Body of pancreas (tissue), 4 donors: ENCODE results near the gene SMIM30. TPM values are rescaled to one million over a fixed set of nuclear protein-coding genes. Genes with fewer than 3 reads are reported as not detected.

Source experiments
- ATAC-seq: fragments of 150-250 bp; one replicate; pipeline ENCODE4 v1.9.1; 2016
- DNase-seq, 4 donors: peaks; one replicate each; pipeline ENCODE4 v3.0.0-alpha.2; 2019
- H3K27ac ChIP-seq, 4 donors: fragments of 200-600 bp; sonication (generic); 1 replicate in 3 of 4; 2 replicates in 1 of 4; pipeline versions ENCODE4 v1.5.1 to v1.6.1; 2016 to 2019; ENCODE audit warnings: mild to moderate bottlenecking in 1 of 4, mixed read lengths in 1 of 4, moderate library complexity in 1 of 4
- H3K27me3 ChIP-seq, 2 donors: fragments of 200-600 bp; sonication (generic); one replicate each; pipeline ENCODE4 v1.6.0; 2016; ENCODE audit warnings: mild to moderate bottlenecking in 1 of 2
- H3K36me3 ChIP-seq, 2 donors: fragments of 200-600 bp; sonication (generic); replicated peaks in 1 of 2; 2 replicates each; pipeline ENCODE4 v1.5.1; 2016; ENCODE audit warnings: low read depth in 2 of 2; ENCODE audit not compliant: insufficient read depth in 1 of 2
- H3K4me1 ChIP-seq: fragments of 200-600 bp; sonication (generic); one replicate; pipeline ENCODE4 v1.6.0; 2016
- H3K4me3 ChIP-seq, 2 donors: fragments of 200-600 bp; sonication (generic); 1 replicate in 1 of 2; 2 replicates in 1 of 2; pipeline ENCODE4 v1.5.1; 2016 to 2019
- H3K9me3 ChIP-seq, 3 donors: fragments of 200-600 bp; sonication (generic); 1 replicate in 2 of 3; 2 replicates in 1 of 3; pipeline ENCODE4 v1.5.1; 2016
- POLR2A ChIP-seq, 3 donors: fragments of 450-650 bp; IDR thresholded peaks; one replicate each; pipeline ENCODE4 v1.6.1; 2016; ENCODE audit warnings: antibody characterized with exemption in 3 of 3, mild to moderate bottlenecking in 2 of 3
- WGBS, 2 donors: methylation state at CpG; one replicate each; pipeline ENCODE4 v1.1.5; 2017; 5-methylcytosine and 5-hydroxymethylcytosine counted together
- intact Hi-C: fragments of 100-400 bp; cut with DNase I; formaldehyde crosslinking; loops from one replicate; pipeline ENCODE4 v1.15.1; 2023
- total RNA-seq, 2 donors: library from RNA; depleted of rRNA; stranded (reverse); fragments of >200 nt; gene quantifications; one replicate each; pipeline ENCODE4 v1.1.0, GENCODE V29; 2016
- TF ChIP-seq, protein P1 (sequence below), 7 experiments: fragments of 450-650 bp in 4 of 7; fragments of 200-600 bp in 3 of 7; sonication (generic) in 3 of 7; IDR thresholded peaks; one replicate each; pipeline ENCODE4 v1.5.1; 2016 to 2019; ENCODE audit warnings: antibody characterized with exemption in 7 of 7

SMIM30 gene
- total RNA-seq, 2 donors from 2014 or later, result 6.9 to 19.7 TPM

DNA sequence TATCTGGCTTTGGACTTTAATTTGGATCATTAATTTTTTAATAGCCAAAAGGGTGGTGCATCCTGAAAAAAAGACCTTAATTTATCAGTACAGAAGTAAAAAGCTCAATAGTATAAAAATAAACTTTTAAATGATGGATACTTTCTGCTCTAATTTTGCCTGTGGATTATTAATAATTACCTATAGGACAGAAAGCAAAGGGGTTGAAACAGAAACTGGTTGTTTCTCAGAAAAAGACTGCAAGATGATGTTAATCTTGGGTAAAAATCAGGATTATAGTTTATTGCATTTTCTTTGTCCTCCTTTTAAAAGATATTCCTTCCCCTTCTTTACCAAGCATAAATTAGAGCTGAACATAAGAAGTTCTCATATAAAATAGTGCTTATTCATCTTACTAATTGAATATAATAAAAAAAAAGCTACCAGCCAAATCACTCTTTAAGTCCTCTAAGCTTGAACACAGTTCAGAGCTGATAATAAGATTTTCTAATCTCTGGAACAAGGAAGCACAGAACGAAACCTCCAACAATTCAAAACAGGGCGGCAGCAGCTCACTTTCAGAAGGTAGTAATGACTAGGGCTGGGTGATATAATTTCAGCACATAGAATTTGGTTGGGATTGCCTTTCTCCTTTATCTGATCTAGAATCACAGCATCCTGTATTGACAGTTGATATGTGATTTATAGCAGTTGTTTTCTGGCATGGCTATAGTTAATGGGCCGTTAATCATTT, 23.7 kb downstream of the SMIM30 start:
- no peaks in the 10 kb centered on the region for H3K9me3 ChIP-seq
- TF ChIP-seq, protein P1, sequence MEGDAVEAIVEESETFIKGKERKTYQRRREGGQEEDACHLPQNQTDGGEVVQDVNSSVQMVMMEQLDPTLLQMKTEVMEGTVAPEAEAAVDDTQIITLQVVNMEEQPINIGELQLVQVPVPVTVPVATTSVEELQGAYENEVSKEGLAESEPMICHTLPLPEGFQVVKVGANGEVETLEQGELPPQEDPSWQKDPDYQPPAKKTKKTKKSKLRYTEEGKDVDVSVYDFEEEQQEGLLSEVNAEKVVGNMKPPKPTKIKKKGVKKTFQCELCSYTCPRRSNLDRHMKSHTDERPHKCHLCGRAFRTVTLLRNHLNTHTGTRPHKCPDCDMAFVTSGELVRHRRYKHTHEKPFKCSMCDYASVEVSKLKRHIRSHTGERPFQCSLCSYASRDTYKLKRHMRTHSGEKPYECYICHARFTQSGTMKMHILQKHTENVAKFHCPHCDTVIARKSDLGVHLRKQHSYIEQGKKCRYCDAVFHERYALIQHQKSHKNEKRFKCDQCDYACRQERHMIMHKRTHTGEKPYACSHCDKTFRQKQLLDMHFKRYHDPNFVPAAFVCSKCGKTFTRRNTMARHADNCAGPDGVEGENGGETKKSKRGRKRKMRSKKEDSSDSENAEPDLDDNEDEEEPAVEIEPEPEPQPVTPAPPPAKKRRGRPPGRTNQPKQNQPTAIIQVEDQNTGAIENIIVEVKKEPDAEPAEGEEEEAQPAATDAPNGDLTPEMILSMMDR (IDR thresholded peaks at IDR 0.05), result no peak
- H3K27me3 ChIP-seq, result no peaks in the 10 kb centered on the region
- H3K4me1 ChIP-seq, result peaks cover 7% of the 10 kb centered on the region
- no peak overlapping the region for H3K4me3 ChIP-seq
- WGBS, 2 donors, result 76 to 82% methylated on average over 3 of the region's 3 CpGs
- H3K27ac ChIP-seq, result no peak overlapping the region
- intact Hi-C loops, result no loop called here
- DNase-seq (no peak), ATAC-seq (no peak)
- no peaks in the 10 kb centered on the region for H3K36me3 ChIP-seq

DNA sequence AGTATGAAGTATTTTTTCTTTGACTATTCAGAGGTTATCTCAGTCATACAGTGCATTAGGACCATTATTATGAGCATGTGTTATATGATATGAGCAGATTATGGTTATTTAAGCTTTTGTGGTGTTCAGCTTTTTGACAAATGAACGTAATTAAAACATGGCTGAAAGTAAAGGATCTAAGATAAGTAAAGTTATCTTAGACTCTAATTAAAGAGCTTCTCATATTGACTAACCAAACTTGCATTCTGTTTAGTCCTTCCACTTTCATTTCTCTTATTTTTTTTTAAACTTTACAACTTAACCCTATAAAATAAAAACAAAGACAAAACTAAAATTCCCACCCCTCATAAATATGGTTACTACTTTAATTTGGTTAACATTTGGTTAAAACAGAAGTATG, 24.8 kb downstream of the SMIM30 start:
- intact Hi-C loops, result no loop called here
- 77 to 82% methylated on average over 1 of the region's 1 CpG for WGBS, 2 donors
- TF ChIP-seq POLR2A (IDR thresholded peaks at IDR 0.05), result no peak
- TF ChIP-seq, protein P1 (IDR thresholded peaks at IDR 0.05), result no peak
- no peaks in the 10 kb centered on the region for H3K4me1 ChIP-seq
- DNase-seq (no peak), ATAC-seq (no peak)
- no peaks in the 10 kb centered on the region for H3K36me3 ChIP-seq
- H3K27me3 ChIP-seq, result no peaks in the 10 kb centered on the region
- no peaks in the 10 kb centered on the region for H3K9me3 ChIP-seq
- no peak overlapping the region for H3K4me3 ChIP-seq
- H3K27ac ChIP-seq, result no peak overlapping the region

DNA sequence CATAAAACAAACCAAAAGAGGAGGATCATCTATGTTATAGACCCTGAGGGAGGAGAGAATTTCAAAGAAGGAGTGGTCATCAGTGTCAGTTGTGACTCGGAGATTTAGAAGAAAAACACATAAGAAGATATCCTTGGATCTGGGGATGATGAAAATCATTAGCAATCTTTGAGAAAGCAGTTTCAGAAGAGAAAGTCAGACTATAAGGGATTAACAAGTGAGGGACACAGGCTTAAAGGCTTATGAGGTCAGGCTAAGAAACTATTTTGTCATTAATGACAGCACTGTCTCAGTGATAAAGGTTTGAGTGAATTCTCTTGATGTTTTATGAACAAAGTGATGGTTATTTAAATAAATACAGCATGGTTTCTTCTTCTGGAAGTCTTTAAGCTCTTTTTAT, 25.6 kb downstream of the SMIM30 start:
- Histone ChIP-seq H3K36me3 (no peaks in the 10 kb centered on the region), H3K4me1 (no peaks in the 10 kb centered on the region), H3K9me3 (no peaks in the 10 kb centered on the region), H3K27ac (no peak overlapping the region), H3K27me3 (no peaks in the 10 kb centered on the region), H3K4me3 (no peak overlapping the region)
- intact Hi-C loops, result no loop called here
- DNase-seq (no peak), ATAC-seq (no peak)
- TF ChIP-seq POLR2A (IDR thresholded peaks at IDR 0.05), result no peak
- TF ChIP-seq, protein P1 (IDR thresholded peaks at IDR 0.05), result no peak
- WGBS, 2 donors, result 64 to 81% methylated on average over 1 of the region's 1 CpG

DNA sequence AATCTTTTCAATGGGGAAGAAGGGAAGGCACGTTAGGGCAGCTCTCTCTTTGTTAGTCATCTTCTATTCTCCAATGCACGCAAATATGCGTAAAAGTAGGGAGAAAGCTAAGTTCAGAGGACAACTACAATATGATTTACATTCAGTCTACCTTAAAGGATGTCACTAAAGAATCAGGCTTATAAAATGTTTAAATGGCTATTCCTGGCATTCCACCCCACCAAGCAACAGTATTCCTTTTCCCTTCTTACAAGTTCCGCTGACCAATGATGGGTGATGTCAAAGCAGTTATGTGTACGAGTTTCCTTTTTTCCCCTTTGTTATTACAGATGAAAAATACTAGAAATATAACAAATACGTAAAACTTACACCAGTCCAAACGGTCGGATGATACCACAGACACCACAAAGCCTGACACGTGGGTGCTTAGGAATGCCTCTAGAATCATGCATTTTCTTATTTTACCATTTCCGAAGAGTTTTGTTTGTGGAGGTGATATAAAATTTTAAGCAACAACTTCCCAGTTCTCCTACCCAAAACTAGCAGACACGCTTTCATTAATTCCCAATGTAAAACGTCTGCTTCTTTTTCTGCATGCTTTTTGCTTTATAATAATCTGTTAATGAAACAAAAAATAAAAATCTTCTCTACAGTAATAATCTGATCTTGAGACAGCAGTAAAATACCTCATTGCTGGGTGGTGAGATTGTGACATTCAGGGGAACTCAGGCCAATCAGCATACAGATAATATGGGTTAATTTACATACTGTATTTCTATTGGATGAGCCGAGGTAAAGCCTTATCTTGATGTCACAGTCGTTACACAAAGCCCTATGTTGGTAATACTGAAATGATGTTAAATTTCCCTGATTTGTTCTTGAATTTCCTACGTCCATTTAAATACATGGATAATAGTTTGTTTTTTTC, 31.0 kb downstream of the SMIM30 start:
- peaks cover 6% of the 10 kb centered on the region for H3K4me1 ChIP-seq
- DNase-seq (peak in 1 of 4 donors; percentile 8), ATAC-seq (peak; percentile 68)
- H3K27ac ChIP-seq, result peak overlapping the region in 1 of 4 donors; percentile 28
- H3K4me3 ChIP-seq, result no peak overlapping the region
- no peaks in the 10 kb centered on the region for H3K36me3 ChIP-seq
- no peak for TF ChIP-seq POLR2A (IDR thresholded peaks at IDR 0.05)
- TF ChIP-seq, protein P1 (IDR thresholded peaks at IDR 0.05), result no peak
- intact Hi-C loops, result no loop called here
- 60 to 63% methylated on average over 15 of the region's 15 CpGs for WGBS, 2 donors
- H3K9me3 ChIP-seq, result no peaks in the 10 kb centered on the region
- H3K27me3 ChIP-seq, result no peaks in the 10 kb centered on the region
